ENCODE data around the gene SAMMSON. TPM values are rescaled to one million over a fixed set of nuclear protein-coding genes. Genes with fewer than 3 reads are reported as not detected.

Gene SAMMSON
- total and polyA plus RNA-seq, 4 donors, result not detected

DNA sequence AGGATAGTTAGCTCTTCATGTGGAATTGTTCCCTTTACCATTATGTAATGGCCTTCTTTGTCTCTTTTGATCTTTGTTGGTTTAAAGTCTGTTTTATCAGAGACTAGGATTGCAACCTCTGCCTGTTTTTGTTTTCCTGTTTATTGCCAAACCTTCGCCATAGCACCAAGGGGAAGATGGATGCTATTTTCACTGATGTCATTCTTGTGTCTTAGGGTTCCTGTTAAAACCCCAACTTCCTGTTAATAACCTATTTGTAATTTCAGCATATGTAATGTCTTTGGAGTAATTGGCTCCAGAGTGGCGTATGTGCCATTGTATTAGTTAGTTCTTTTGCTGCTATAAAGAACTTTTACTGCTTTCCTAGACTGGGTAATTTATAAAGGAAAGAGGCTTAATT is 10.8 kb downstream of the SAMMSON start:
- TF ChIP-seq JUND (IDR thresholded peaks at IDR 0.05) (no peak), RAD21 (IDR thresholded peaks at IDR 0.05) (no peak), EGR1 (IDR thresholded peaks at IDR 0.05; ENCODE audit: low read depth in 2 of 2) (no peak), HNF4G (IDR thresholded peaks at IDR 0.05) (no peak), RXRA (IDR thresholded peaks at IDR 0.05) (no peak), SP1 (IDR thresholded peaks at IDR 0.05) (no peak), ATF3 (IDR thresholded peaks at IDR 0.05) (no peak), FOXA1 (IDR thresholded peaks at IDR 0.05) (no peak), FOXA2 (IDR thresholded peaks at IDR 0.05) (no peak), NR2F2 (IDR thresholded peaks at IDR 0.05) (no peak)
- TF ChIP-seq, protein P1, sequence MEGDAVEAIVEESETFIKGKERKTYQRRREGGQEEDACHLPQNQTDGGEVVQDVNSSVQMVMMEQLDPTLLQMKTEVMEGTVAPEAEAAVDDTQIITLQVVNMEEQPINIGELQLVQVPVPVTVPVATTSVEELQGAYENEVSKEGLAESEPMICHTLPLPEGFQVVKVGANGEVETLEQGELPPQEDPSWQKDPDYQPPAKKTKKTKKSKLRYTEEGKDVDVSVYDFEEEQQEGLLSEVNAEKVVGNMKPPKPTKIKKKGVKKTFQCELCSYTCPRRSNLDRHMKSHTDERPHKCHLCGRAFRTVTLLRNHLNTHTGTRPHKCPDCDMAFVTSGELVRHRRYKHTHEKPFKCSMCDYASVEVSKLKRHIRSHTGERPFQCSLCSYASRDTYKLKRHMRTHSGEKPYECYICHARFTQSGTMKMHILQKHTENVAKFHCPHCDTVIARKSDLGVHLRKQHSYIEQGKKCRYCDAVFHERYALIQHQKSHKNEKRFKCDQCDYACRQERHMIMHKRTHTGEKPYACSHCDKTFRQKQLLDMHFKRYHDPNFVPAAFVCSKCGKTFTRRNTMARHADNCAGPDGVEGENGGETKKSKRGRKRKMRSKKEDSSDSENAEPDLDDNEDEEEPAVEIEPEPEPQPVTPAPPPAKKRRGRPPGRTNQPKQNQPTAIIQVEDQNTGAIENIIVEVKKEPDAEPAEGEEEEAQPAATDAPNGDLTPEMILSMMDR (IDR thresholded peaks at IDR 0.05; ENCODE audit: low read depth, low read length, missing input control), result no peak
- TF ChIP-seq, protein P2, sequence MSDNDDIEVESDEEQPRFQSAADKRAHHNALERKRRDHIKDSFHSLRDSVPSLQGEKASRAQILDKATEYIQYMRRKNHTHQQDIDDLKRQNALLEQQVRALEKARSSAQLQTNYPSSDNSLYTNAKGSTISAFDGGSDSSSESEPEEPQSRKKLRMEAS (IDR thresholded peaks at IDR 0.05), result no peak
- no peaks in the 10 kb centered on the region for H3K36me3 ChIP-seq (ENCODE audit: control insufficient read depth in 4 of 4, insufficient read depth in 3 of 4, low read depth in 1 of 4, low read length in 3 of 4)
- no peaks in the 10 kb centered on the region for H3K27me3 ChIP-seq (ENCODE audit: control insufficient read depth in 4 of 4, insufficient read depth in 4 of 4, low read length in 3 of 4)
- no peak overlapping the region for H3K9ac ChIP-seq (ENCODE audit: low read depth in 1 of 2, low read length in 2 of 2)
- H3K27ac ChIP-seq (ENCODE audit: low read depth in 1 of 2, low read length in 2 of 2), result no peak overlapping the region
- 71% methylated on average over 2 of the region's 2 CpGs for WGBS
- no peak overlapping the region for H3K4me3 ChIP-seq (ENCODE audit: low read depth in 1 of 3, low read length in 3 of 3)
- DNase-seq (ENCODE audit: low spot score), result no peak
- H3K9me3 ChIP-seq (ENCODE audit: control insufficient read depth in 4 of 4, low read length in 3 of 4), result no peaks in the 10 kb centered on the region
- no peaks in the 10 kb centered on the region for H3K4me1 ChIP-seq (ENCODE audit: control insufficient read depth in 4 of 4, insufficient read depth in 4 of 4, low read length in 3 of 4)

DNA sequence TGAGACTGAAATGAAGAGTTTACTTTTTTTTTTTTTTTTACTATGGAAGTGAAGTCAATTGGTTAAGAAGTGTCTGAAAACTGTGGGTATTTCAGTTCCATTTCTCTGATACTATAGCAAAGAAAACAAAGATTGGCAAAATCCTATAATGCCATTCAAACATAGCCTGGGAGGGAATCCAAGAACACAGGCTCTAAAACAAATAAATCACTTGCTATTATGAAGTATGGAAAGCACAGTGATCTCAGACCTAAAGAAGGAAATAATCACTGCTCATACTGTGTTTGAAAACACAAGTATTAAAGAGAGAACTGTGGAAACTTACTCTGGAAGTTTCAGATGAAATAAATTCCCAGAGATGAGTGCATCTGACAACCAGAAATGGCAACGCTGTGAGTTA is 12.0 kb downstream of the SAMMSON start:
- Histone ChIP-seq H3K9me3 (ENCODE audit: control insufficient read depth in 4 of 4, low read length in 3 of 4) (no peaks in the 10 kb centered on the region), H3K4me3 (ENCODE audit: low read depth in 1 of 3, low read length in 3 of 3) (no peak overlapping the region), H3K36me3 (ENCODE audit: control insufficient read depth in 4 of 4, insufficient read depth in 3 of 4, low read depth in 1 of 4, low read length in 3 of 4) (no peaks in the 10 kb centered on the region), H3K4me1 (ENCODE audit: control insufficient read depth in 4 of 4, insufficient read depth in 4 of 4, low read length in 3 of 4) (no peaks in the 10 kb centered on the region), H3K27ac (ENCODE audit: low read depth in 1 of 2, low read length in 2 of 2) (no peak overlapping the region), H3K27me3 (ENCODE audit: control insufficient read depth in 4 of 4, insufficient read depth in 4 of 4, low read length in 3 of 4) (no peaks in the 10 kb centered on the region), H3K9ac (ENCODE audit: low read depth in 1 of 2, low read length in 2 of 2) (no peak overlapping the region)
- no peak for DNase-seq (ENCODE audit: low spot score)
- 88% methylated on average over 1 of the region's 1 CpG for WGBS
- no peak for TF ChIP-seq HNF4G (IDR thresholded peaks at IDR 0.05)
- TF ChIP-seq REST (IDR thresholded peaks at IDR 0.05), result no peak
- TF ChIP-seq, protein P1 (IDR thresholded peaks at IDR 0.05; ENCODE audit: low read depth, low read length, missing input control), result no peak

Measured in liver (tissue), 9 donors.